Mucosa of descending colon (tissue), 3 donors: ENCODE results near the gene MIAT. TPM values are rescaled to one million over a fixed set of nuclear protein-coding genes. Genes with fewer than 3 reads are reported as not detected.

Experiments
- ATAC-seq: fragments of 200-7000 bp; cut with Tn5 transposase; one replicate; pipeline ENCODE4 v1.9.1; 2020; ENCODE audit warnings: mild to moderate bottlenecking, moderate library complexity
- DNase-seq, 3 donors: peaks; one replicate each; pipeline ENCODE4 v3.0.0-alpha.2; 2020
- H3K36me3 ChIP-seq: fragments of 200-600 bp; one replicate; pipeline ENCODE4 v1.8.0; 2021; ENCODE audit warnings: low read depth, mild to moderate bottlenecking
- H3K4me1 ChIP-seq: fragments of 200-600 bp; one replicate; pipeline ENCODE4 v1.8.0; 2021; ENCODE audit warnings: low read depth, mild to moderate bottlenecking
- H3K4me3 ChIP-seq: fragments of 200-600 bp; one replicate; pipeline ENCODE4 v1.8.0; 2021; ENCODE audit warnings: mild to moderate bottlenecking
- H3K9me3 ChIP-seq: fragments of 200-600 bp; one replicate; pipeline ENCODE4 v1.8.0; 2021; ENCODE audit warnings: mild to moderate bottlenecking
- CTCF ChIP-seq: fragments of 200-600 bp; IDR thresholded peaks from one replicate; pipeline ENCODE4 v1.8.0; 2022; ENCODE audit warnings: antibody characterized with exemption, mild to moderate bottlenecking
- intact Hi-C, 2 donors: fragments of 100-400 bp; cut with DNase I in 1 of 2; cut with micrococcal nuclease in 1 of 2; formaldehyde crosslinking; loops; one replicate each; pipeline versions ENCODE4 v1.11.0 to v1.11.1; 2022; cut with DNase I, micrococcal nuclease
- total RNA-seq, 3 donors: library from RNA; stranded (reverse); fragmentation: NEBNext Ultra II Directional in 2 of 3; extraction: Animal tissue kit (Norgen Biotek cat#: 25700) in 2 of 3; gene quantifications; one replicate each; pipeline versions ENCODE4 v1.2.1 to v1.2.4, GENCODE V29; 2021 to 2023
- donor health status: DM: no; HTN: no; CAD: no; lungs with moderate emphysema.
- donor health status: DM: no; HTN: no; CAD: no.
- donor health status: DM: no; HTN: yes; CAD: no.

MIAT gene
- total RNA-seq, 3 donors from 2014 or later = 3.3 to 7.1 (median 3.5) TPM

- Histone ChIP-seq H3K4me3 (no peak overlapping the region), H3K4me1 (peaks cover 4% of the 10 kb centered on the region), H3K36me3 (no peaks in the 10 kb centered on the region), H3K9me3 (no peaks in the 10 kb centered on the region)
- ATAC-seq = no peak
- TF ChIP-seq CTCF = no peak
- DNase-seq = no peak
- intact Hi-C loops = no loop called here
Measured at GRCh38 chr22:26663374-26663923, 6.1 kb downstream of the MIAT start.

DNA sequence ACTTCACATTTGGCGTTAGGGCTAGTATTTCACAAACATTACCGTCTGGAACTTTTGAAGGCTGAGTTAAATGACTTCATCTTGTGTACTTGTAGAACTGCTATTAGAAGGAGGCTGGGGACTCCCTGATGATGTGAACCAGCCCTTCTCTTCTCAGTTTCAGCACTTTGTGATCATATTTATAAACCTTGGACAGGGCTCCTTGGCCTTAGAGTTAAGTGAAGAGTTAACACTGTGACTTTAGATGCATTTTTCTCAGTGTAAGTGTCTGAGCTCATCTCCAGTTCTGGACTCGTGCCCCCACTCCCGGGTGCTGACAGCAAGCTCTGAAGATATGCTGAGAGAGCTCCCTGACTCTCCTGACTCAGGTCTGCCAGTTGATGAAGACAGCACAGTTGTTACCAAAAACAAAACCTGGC lies 8.4 kb downstream of the MIAT start:
- DNase-seq (no peak), ATAC-seq (no peak)
- intact Hi-C loops = no loop called here
- H3K9me3 ChIP-seq = no peaks in the 10 kb centered on the region
- H3K36me3 ChIP-seq = no peaks in the 10 kb centered on the region
- no peaks in the 10 kb centered on the region for H3K4me1 ChIP-seq
- no peak overlapping the region for H3K4me3 ChIP-seq
- no peak for TF ChIP-seq CTCF

DNA sequence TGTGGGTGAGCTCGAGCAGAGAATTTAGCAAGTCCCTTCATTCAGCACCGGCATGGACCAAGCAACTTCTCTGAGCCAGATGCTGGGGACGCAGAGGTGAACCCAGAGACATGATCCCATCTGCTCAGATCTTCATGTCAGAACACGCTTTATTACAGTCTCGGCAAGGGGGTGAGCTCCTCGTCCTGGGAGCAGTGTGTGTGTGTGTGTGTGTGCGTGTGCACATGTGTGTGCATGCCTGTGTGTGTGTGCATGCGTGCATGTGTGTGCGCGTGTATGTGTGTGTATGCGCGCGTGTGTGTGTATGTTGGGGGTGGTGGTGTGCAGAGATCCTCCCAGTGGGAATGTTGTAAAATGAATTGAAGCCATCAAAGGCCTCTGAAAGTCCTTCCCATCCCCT lies 9.8 kb downstream of the MIAT start:
- Histone ChIP-seq H3K4me3 (no peak overlapping the region), H3K4me1 (peaks cover 2% of the 10 kb centered on the region), H3K9me3 (no peaks in the 10 kb centered on the region), H3K36me3 (no peaks in the 10 kb centered on the region)
- TF ChIP-seq CTCF = no peak
- ATAC-seq (no peak), DNase-seq (no peak)
- intact Hi-C loops = no loop called here

DNA sequence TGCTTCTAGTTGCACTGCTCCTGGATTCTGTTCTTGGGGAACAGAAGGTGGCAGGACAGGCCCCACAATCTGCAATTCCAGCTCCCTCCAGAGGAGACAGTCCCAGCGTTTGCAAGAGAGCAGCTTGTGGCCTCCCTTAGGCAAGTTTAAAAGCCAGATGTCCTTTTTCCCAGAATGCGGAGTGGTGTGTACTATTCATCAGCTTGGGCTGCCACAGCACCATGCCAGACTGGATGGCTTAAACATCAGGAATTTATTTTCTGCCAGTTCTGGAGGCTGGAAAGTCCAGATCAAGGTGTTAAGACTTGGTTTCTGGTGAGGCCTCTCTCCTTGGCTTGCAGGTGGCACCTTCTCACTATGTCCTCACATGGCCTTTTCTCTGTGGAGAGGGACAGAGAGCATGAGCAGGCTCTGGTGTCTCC lies 11.7 kb downstream of the MIAT start:
- Histone ChIP-seq H3K4me3 (no peak overlapping the region), H3K36me3 (no peaks in the 10 kb centered on the region), H3K4me1 (peaks cover 7% of the 10 kb centered on the region), H3K9me3 (no peaks in the 10 kb centered on the region)
- intact Hi-C loops = no loop called here
- no peak for TF ChIP-seq CTCF
- DNase-seq (peak in 1 of 3 donors; percentile 36), ATAC-seq (no peak)

GRCh38 chr22:26670459-26670858 lies 13.1 kb downstream of the MIAT start:
- Histone ChIP-seq H3K4me3 (no peak overlapping the region), H3K4me1 (peaks cover 10% of the 10 kb centered on the region), H3K9me3 (no peaks in the 10 kb centered on the region), H3K36me3 (no peaks in the 10 kb centered on the region)
- TF ChIP-seq CTCF = no peak
- intact Hi-C loops = no loop called here
- ATAC-seq (no peak), DNase-seq (no peak)
